HepG2 (cell line): Measurements from ENCODE around the gene LPO. TPM values are rescaled to one million over a fixed set of nuclear protein-coding genes. Genes with fewer than 3 reads are reported as not detected.

Experiments used
- ATAC-seq: fragments of 200-7000 bp; cut with Tn5 transposase; 3 replicates; pipeline ENCODE4 v1.9.1; 2020; ENCODE audit warnings: mild to moderate bottlenecking, moderate library complexity
- BruUV-seq: library from RNA; stranded (reverse); fragments of 400-500 nt; replicated peaks from 2 replicates; lab custom pipeline; 2021; lab: Mats Ljungman, UMichigan
- CTCF ChIA-PET: fragments of 300-600 bp; formaldehyde crosslinking; extraction: SDS; loops from one replicate; lab custom pipeline; 2021; ENCODE audit warnings: low total read pairs, inconsistent platforms, low intra/inter-chr PET ratio; lab: Yijun Ruan, JAX
- POLR2A ChIA-PET: fragments of 350-600 bp; sonication (Branson Sonifier 250); formaldehyde crosslinking; loops from one replicate; lab custom pipeline; 2020; ENCODE audit warnings: antibody characterized with exemption, inconsistent platforms; lab: Yijun Ruan, JAX
- DNase-seq: peaks from one replicate; pipeline ENCODE4 v3.0.0-alpha.2; 2015; ENCODE audit warnings: low spot score
- FAIRE-seq: peaks from 3 replicates; lab custom pipeline; 2011; peaks lifted over from hg19 to GRCh38; lab: Jason Lieb, UNC
- H2AFZ ChIP-seq: one replicate; pipeline ENCODE4 v1.6.1; 2011; ENCODE audit warnings: low read length, inconsistent platforms
- H3K27ac ChIP-seq: fragments of 300-600 bp; 3 replicates; pipeline ENCODE4 v1.8.0; 2011; ENCODE audit warnings: mixed run types, mild to moderate bottlenecking, mixed read lengths, low read length, inconsistent platforms; ENCODE audit not compliant: insufficient read depth; ENCODE audit errors: extremely low read length
- H3K27me3 ChIP-seq, 2 experiments: fragments of 200-600 bp in 1 of 2; 2 replicates in 1 of 2; 3 replicates in 1 of 2; pipeline versions ENCODE4 v1.6.0 to v1.8.0; 2011; ENCODE audit warnings: low read length in 2 of 2, mild to moderate bottlenecking in 2 of 2, moderate library complexity in 2 of 2, inconsistent platforms in 1 of 2; ENCODE audit not compliant: insufficient read depth in 2 of 2, control insufficient read depth in 1 of 2
- H3K36me3 ChIP-seq, 2 experiments: fragments of 200-600 bp in 1 of 2; replicated peaks in 1 of 2; 2 replicates in 1 of 2; 3 replicates in 1 of 2; pipeline versions ENCODE4 v1.5.1 to v1.8.0; 2011; ENCODE audit warnings: low read length in 2 of 2, inconsistent platforms in 1 of 2; ENCODE audit not compliant: insufficient read depth in 2 of 2, control insufficient read depth in 1 of 2
- H3K4me1 ChIP-seq: 2 replicates; pipeline ENCODE4 v1.5.1; 2012; ENCODE audit warnings: low read length, inconsistent platforms; ENCODE audit not compliant: insufficient read depth
- H3K4me2 ChIP-seq: 2 replicates; pipeline ENCODE4 v1.6.0; 2011; ENCODE audit warnings: low read depth, low read length, inconsistent platforms
- H3K4me3 ChIP-seq, 3 experiments: fragments of 200-600 bp in 1 of 3; sonication (generic), shearing (Covaris generic) in 1 of 3; replicated peaks in 1 of 3; 2 replicates each; pipeline ENCODE4 v1.5.1; 2011 to 2016; ENCODE audit warnings: low read length in 3 of 3, inconsistent platforms in 2 of 3, low read depth in 2 of 3, mild to moderate bottlenecking in 2 of 3, control low read depth in 1 of 3, mixed read lengths in 1 of 3; ENCODE audit not compliant: insufficient read depth in 1 of 3
- H3K79me2 ChIP-seq: one replicate; pipeline ENCODE4 v1.6.1; 2011; ENCODE audit warnings: low read length, inconsistent platforms; ENCODE audit not compliant: insufficient read depth
- H3K9ac ChIP-seq: 2 replicates; pipeline ENCODE4 v1.6.0; 2011; ENCODE audit warnings: mild to moderate bottlenecking, low read depth, low read length, inconsistent platforms; ENCODE audit not compliant: insufficient read depth
- H3K9me3 ChIP-seq: 2 replicates; pipeline ENCODE4 v1.5.1; 2012; ENCODE audit warnings: mild to moderate bottlenecking, low read length
- H4K20me1 ChIP-seq: 2 replicates; pipeline ENCODE4 v1.6.0; 2011; ENCODE audit warnings: inconsistent platforms, mild to moderate bottlenecking, low read length, moderate library complexity; ENCODE audit not compliant: insufficient read depth
- ETS1 ChIP-seq: sonication (generic); formaldehyde crosslinking; IDR thresholded peaks from 2 replicates; pipeline ENCODE4 v1.4.0; 2020; ENCODE audit warnings: missing genetic modification reagents
- MTF2 ChIP-seq: sonication (generic); formaldehyde crosslinking; IDR thresholded peaks from 2 replicates; pipeline ENCODE4 v1.5.0; 2020; ENCODE audit warnings: missing genetic modification reagents, borderline replicate concordance
- SALL2 ChIP-seq: sonication (generic); formaldehyde crosslinking; IDR thresholded peaks from 2 replicates; pipeline ENCODE4 v1.8.1; 2023; ENCODE audit warnings: mild to moderate bottlenecking, missing genetic modification reagents, inconsistent platforms
- ZBTB33 ChIP-seq: sonication (generic); formaldehyde crosslinking; IDR thresholded peaks from 2 replicates; pipeline ENCODE4 v1.4.0; 2020; ENCODE audit warnings: missing genetic modification reagents
- ZFP90 ChIP-seq: sonication (generic); formaldehyde crosslinking; IDR thresholded peaks from 2 replicates; pipeline ENCODE4 v1.8.0; 2022; ENCODE audit warnings: missing genetic modification reagents, mild to moderate bottlenecking, inconsistent platforms, borderline replicate concordance
- ZNF577 ChIP-seq: sonication (generic); formaldehyde crosslinking; IDR thresholded peaks from 2 replicates; pipeline ENCODE4 v1.4.0; 2020; ENCODE audit warnings: mild to moderate bottlenecking, low read depth, missing genetic modification reagents, borderline replicate concordance
- ZNF670 ChIP-seq: sonication (generic); formaldehyde crosslinking; IDR thresholded peaks from 2 replicates; pipeline ENCODE4 v1.8.0; 2022; ENCODE audit warnings: mild to moderate bottlenecking, missing genetic modification reagents, borderline replicate concordance
- ZNF768 ChIP-seq: sonication (generic); formaldehyde crosslinking; IDR thresholded peaks from 2 replicates; pipeline ENCODE4 v1.4.0; 2020; ENCODE audit warnings: missing genetic modification reagents
- WGBS: methylation state at CpG from one replicate; pipeline ENCODE4 v1.1.6; 2017; ENCODE audit warnings: low lambda C conversion rate; 5-methylcytosine and 5-hydroxymethylcytosine counted together
- in situ Hi-C: cut with HindIII; loops from 2 replicates; pipeline ENCODE4 v1.10.0; 2017; ENCODE audit warnings: low pct_unique_long_range_greater_than_20kb; ENCODE audit not compliant: extremely low pct_ligation_motif_present
- intact Hi-C: fragments of 100-400 bp; cut with micrococcal nuclease; formaldehyde crosslinking; loops from one replicate; pipeline ENCODE4 v1.10.0; 2022; ENCODE audit not compliant: unreplicated experiment
- polyA plus RNA-seq, 8 experiments: library from polyadenylated mRNA; depleted of rRNA in 3 of 8; stranded (reverse) in 7 of 8; unstranded in 1 of 8; fragments of >200 nt; fragmentation: Illumina TruSeq in 4 of 8; extraction: Trizol in 4 of 8; gene quantifications; 2 replicates each; pipeline versions ENCODE4 v1.2.1 to v1.2.3, GENCODE V29; 2011 to 2016; ENCODE audit warnings: low read depth in 4 of 8, missing spikeins in 1 of 8, mixed read lengths in 1 of 8; ENCODE audit not compliant: insufficient read depth in 1 of 8
- total RNA-seq, 5 experiments: library from RNA; depleted of rRNA; stranded (reverse); fragments of >200 nt; fragmentation: Illumina TruSeq; extraction: Trizol; gene quantifications; 2 replicates each; pipeline ENCODE4 v1.2.3, GENCODE V29; 2016; ENCODE audit warnings: low read depth in 1 of 5

Gene LPO
- total and polyA plus RNA-seq, 2 of the 13 experiments (the other 11 are each of a cell fraction or from before 2014, with no cell fraction given), result not detected

- TF ChIP-seq ZBTB33 (CRISPR knock-in tag), result no peak
- TF ChIP-seq SALL2 (CRISPR knock-in tag), result no peak
- no peak for TF ChIP-seq ZFP90
- TF ChIP-seq ZNF670 (CRISPR knock-in tag), result no peak
- no peak for TF ChIP-seq ZNF577 (CRISPR knock-in tag)
- no peak for TF ChIP-seq ETS1 (CRISPR knock-in tag)
These were observed 38.9 kb downstream of the LPO start (continued) for GRCh38 chr17:58277107-58277801.

- in situ Hi-C loops, result no loop called here
- Histone ChIP-seq H4K20me1 (no peaks in the 10 kb centered on the region), H3K9ac (no peak overlapping the region), H3K36me3 (no peaks in the 10 kb centered on the region), H3K27ac (no peak overlapping the region), H2AFZ (no peak overlapping the region), H3K4me3 (no peak overlapping the region), H3K4me2 (no peak overlapping the region), H3K9me3 (no peaks in the 10 kb centered on the region), H3K4me1 (no peaks in the 10 kb centered on the region; the same call in 1 of the 2 replicates), H3K27me3 (peaks cover 17 to 69% of the 10 kb centered on the region in 2 experiments; a peak in 4 of 5 replicates), H3K79me2 (no peaks in the 10 kb centered on the region)
- no peak for DNase-seq
- TF ChIP-seq MTF2 (CRISPR knock-in tag) (0 out of 2 replicates have a peak, but pooled peaks have one; percentile 29), ZNF768 (CRISPR knock-in tag) (no peak)
- no peak for FAIRE-seq
- ChIA-PET CTCF (no interaction called here), POLR2A (no interaction called here)
- 59% methylated on average over 36 of the region's 36 CpGs for WGBS
- no TSS peak for BruUV-seq
- intact Hi-C loops, result no loop called here
- no peak; the same call in 2 of the 3 replicates for ATAC-seq
These were observed 39.6 kb downstream of the LPO start for GRCh38 chr17:58277802-58278595.
